Measurements from ENCODE around the gene MACROD2.

GRCh38 chr20:15240801-15241200 is 1245.5 kb downstream of the MACROD2 start:
- TF ChIP-seq EP300 (IDR thresholded peaks at IDR 0.05; ENCODE audit: low read depth) (no peak), CTCF (IDR thresholded peaks at IDR 0.05) (no peak), POLR2A (IDR thresholded peaks at IDR 0.05) (no peak), POLR2AphosphoS5 (IDR thresholded peaks at IDR 0.05) (no peak)
